ENCODE data around the gene MPPED1. TPM values are rescaled to one million over a fixed set of nuclear protein-coding genes. Genes with fewer than 3 reads are reported as not detected.

MPPED1 gene
- total and polyA plus RNA-seq, 2 of the 13 experiments (the other 11 are each of a cell fraction or from before 2014, with no cell fraction given) = 0.77 TPM; not detected in 1

DNA sequence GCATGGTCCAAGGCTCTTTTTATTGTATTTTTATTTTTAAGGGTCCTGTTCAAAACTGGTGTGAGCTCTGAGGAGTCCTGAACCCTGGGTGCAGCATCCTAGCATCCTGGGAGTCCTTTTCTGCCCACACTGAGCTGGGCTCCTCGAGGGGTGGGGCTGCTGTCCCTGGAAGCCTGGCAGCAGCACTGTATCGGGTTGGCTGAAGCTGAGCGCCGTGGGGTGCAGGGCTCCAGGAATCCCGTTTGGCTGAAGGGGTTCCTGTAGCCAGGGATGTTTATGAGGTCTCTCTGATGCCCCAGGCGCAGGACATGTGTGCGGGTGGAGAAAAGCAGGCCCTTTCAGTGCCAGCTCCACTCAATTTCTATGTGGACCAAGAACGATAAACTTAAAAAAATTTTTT, 95.4 kb downstream of the MPPED1 start:
- Histone ChIP-seq H3K27ac (ENCODE audit: extremely low read length, insufficient read depth, low read length) (no peak overlapping the region), H4K20me1 (ENCODE audit: insufficient read depth, low read length) (no peaks in the 10 kb centered on the region), H3K27me3 (ENCODE audit: control insufficient read depth in 1 of 2, insufficient read depth in 2 of 2, low read length in 2 of 2) (no peaks in the 10 kb centered on the region), H2AFZ (ENCODE audit: low read length) (no peak overlapping the region), H3K4me3 (replicated peaks in 1 of 3; ENCODE audit: insufficient read depth in 1 of 3, low read depth in 2 of 3, low read length in 3 of 3) (no peak overlapping the region), H3K79me2 (ENCODE audit: insufficient read depth, low read length) (no peaks in the 10 kb centered on the region), H3K36me3 (replicated peaks in 1 of 2; ENCODE audit: control insufficient read depth in 1 of 2, insufficient read depth in 2 of 2, low read length in 2 of 2) (no peaks in the 10 kb centered on the region), H3K4me2 (ENCODE audit: low read depth, low read length) (no peak overlapping the region), H3K4me1 (ENCODE audit: insufficient read depth, low read length) (no peaks in the 10 kb centered on the region), H3K9ac (ENCODE audit: insufficient read depth, low read depth, low read length) (no peak overlapping the region), H3K9me3 (ENCODE audit: low read length) (no peaks in the 10 kb centered on the region)
- DNase-seq (ENCODE audit: low spot score) (no peak), FAIRE-seq (no peak), ATAC-seq (no peak)
- BruUV-seq (replicated peaks) = no TSS peak
- 46% methylated on average over 7 of the region's 8 CpGs for WGBS (ENCODE audit: low lambda C conversion rate)
- ChIA-PET CTCF (ENCODE audit: low intra/inter-chr PET ratio, low total read pairs) (no interaction called here), POLR2A (no interaction called here)
- TF ChIP-seq RFX3 (CRISPR knock-in tag; IDR thresholded peaks at IDR 0.05) (no peak), PRDM4 (CRISPR knock-in tag; IDR thresholded peaks at IDR 0.05; ENCODE audit: borderline replicate concordance) (no peak), EZH2 (conservative IDR thresholded peaks at IDR 0.05; ENCODE audit: low read depth, low read length) (no peak)
- in situ Hi-C loops (cut with HindIII; ENCODE audit: extremely low pct_ligation_motif_present, low pct_unique_long_range_greater_than_20kb) (no loop called here), intact Hi-C loops (cut with micrococcal nuclease; ENCODE audit: unreplicated experiment) (no loop called here)

DNA sequence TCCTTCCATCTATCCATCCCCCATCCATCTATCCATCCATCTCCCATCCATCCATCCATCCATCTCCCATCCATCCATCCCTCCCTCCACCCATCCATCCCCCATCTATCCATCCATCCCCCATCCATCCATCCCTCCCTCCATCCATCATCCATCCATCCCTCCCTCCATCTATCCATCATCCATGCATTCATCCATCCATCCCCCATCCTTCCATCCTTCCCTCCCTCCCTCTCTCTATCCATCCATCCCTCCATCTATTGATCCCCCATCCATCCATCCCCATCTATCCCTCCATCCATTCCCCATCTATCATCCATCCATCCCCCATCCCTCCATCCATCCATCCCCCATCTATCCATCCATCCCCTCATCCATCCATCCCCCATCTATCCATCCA, 96.7 kb downstream of the MPPED1 start:
- no peak overlapping the region for H3K9ac ChIP-seq (ENCODE audit: insufficient read depth, low read depth, low read length)
- no peaks in the 10 kb centered on the region for H3K36me3 ChIP-seq (replicated peaks in 1 of 2; ENCODE audit: control insufficient read depth in 1 of 2, insufficient read depth in 2 of 2, low read length in 2 of 2)
- ChIA-PET CTCF (ENCODE audit: low intra/inter-chr PET ratio, low total read pairs) (no interaction called here), POLR2A (no interaction called here)
- H4K20me1 ChIP-seq (ENCODE audit: insufficient read depth, low read length) = no peaks in the 10 kb centered on the region
- intact Hi-C loops (cut with micrococcal nuclease; ENCODE audit: unreplicated experiment) (no loop called here), in situ Hi-C loops (cut with HindIII; ENCODE audit: extremely low pct_ligation_motif_present, low pct_unique_long_range_greater_than_20kb) (no loop called here)
- no peak overlapping the region for H3K4me3 ChIP-seq (replicated peaks in 1 of 3; ENCODE audit: insufficient read depth in 1 of 3, low read depth in 2 of 3, low read length in 3 of 3)
- no TSS peak for BruUV-seq (replicated peaks)
- DNase-seq (ENCODE audit: low spot score) (no peak), ATAC-seq (no peak), FAIRE-seq (no peak)
- no peaks in the 10 kb centered on the region for H3K4me1 ChIP-seq (ENCODE audit: insufficient read depth, low read length)
- no peak overlapping the region for H3K27ac ChIP-seq (ENCODE audit: extremely low read length, insufficient read depth, low read length)
- H3K79me2 ChIP-seq (ENCODE audit: insufficient read depth, low read length) = no peaks in the 10 kb centered on the region
- H2AFZ ChIP-seq (ENCODE audit: low read length) = no peak overlapping the region
- H3K4me2 ChIP-seq (ENCODE audit: low read depth, low read length) = no peak overlapping the region
- peaks cover 0 to 1% of the 10 kb centered on the region in 2 experiments; a peak in 1 of 5 replicates for H3K27me3 ChIP-seq (ENCODE audit: control insufficient read depth in 1 of 2, insufficient read depth in 2 of 2, low read length in 2 of 2)
- no peaks in the 10 kb centered on the region for H3K9me3 ChIP-seq (ENCODE audit: low read length)
- TF ChIP-seq, protein P1, sequence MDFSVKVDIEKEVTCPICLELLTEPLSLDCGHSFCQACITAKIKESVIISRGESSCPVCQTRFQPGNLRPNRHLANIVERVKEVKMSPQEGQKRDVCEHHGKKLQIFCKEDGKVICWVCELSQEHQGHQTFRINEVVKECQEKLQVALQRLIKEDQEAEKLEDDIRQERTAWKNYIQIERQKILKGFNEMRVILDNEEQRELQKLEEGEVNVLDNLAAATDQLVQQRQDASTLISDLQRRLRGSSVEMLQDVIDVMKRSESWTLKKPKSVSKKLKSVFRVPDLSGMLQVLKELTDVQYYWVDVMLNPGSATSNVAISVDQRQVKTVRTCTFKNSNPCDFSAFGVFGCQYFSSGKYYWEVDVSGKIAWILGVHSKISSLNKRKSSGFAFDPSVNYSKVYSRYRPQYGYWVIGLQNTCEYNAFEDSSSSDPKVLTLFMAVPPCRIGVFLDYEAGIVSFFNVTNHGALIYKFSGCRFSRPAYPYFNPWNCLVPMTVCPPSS (IDR thresholded peaks at IDR 0.05) = no peak
- no peak for TF ChIP-seq NAIF1 (CRISPR knock-in tag; IDR thresholded peaks at IDR 0.05; ENCODE audit: borderline replicate concordance)
- no peak for TF ChIP-seq ZFP37 (CRISPR knock-in tag; IDR thresholded peaks at IDR 0.05; ENCODE audit: borderline replicate concordance)
- TF ChIP-seq SIX4 (CRISPR knock-in tag; IDR thresholded peaks at IDR 0.05) = no peak
- TF ChIP-seq ZNF33B (CRISPR knock-in tag; IDR thresholded peaks at IDR 0.05) = no peak
- TF ChIP-seq MTERF4 (CRISPR knock-in tag; IDR thresholded peaks at IDR 0.05) = no peak
- no peak for TF ChIP-seq ZMYM4 (CRISPR knock-in tag; IDR thresholded peaks at IDR 0.05)
- TF ChIP-seq, protein P2, sequence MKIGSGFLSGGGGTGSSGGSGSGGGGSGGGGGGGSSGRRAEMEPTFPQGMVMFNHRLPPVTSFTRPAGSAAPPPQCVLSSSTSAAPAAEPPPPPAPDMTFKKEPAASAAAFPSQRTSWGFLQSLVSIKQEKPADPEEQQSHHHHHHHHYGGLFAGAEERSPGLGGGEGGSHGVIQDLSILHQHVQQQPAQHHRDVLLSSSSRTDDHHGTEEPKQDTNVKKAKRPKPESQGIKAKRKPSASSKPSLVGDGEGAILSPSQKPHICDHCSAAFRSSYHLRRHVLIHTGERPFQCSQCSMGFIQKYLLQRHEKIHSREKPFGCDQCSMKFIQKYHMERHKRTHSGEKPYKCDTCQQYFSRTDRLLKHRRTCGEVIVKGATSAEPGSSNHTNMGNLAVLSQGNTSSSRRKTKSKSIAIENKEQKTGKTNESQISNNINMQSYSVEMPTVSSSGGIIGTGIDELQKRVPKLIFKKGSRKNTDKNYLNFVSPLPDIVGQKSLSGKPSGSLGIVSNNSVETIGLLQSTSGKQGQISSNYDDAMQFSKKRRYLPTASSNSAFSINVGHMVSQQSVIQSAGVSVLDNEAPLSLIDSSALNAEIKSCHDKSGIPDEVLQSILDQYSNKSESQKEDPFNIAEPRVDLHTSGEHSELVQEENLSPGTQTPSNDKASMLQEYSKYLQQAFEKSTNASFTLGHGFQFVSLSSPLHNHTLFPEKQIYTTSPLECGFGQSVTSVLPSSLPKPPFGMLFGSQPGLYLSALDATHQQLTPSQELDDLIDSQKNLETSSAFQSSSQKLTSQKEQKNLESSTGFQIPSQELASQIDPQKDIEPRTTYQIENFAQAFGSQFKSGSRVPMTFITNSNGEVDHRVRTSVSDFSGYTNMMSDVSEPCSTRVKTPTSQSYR (CRISPR knock-in tag; IDR thresholded peaks at IDR 0.05; ENCODE audit: borderline replicate concordance) = no peak
- TF ChIP-seq GTF2F1 (IDR thresholded peaks at IDR 0.05; ENCODE audit: low read length) = no peak
- TF ChIP-seq STAG1 (CRISPR knock-in tag; IDR thresholded peaks at IDR 0.05) = no peak
